Measurements from ENCODE around the gene RAP1GAP2. TPM values are rescaled to one million over a fixed set of nuclear protein-coding genes. Genes with fewer than 3 reads are reported as not detected.
"Not testable (repeated sequence)": the region's sequence is repeated elsewhere in the genome, so short reads cannot be mapped to it uniquely, and the experiment has no call there.

The RAP1GAP2 gene
- total RNA-seq, 4 donors from 2014 or later, result 1.5 to 23.1 (median 6.7) TPM

- H3K4me3 ChIP-seq, result no peak overlapping the region
- no peak overlapping the region for H3K27ac ChIP-seq
- H3K36me3 ChIP-seq, result no peaks in the 10 kb centered on the region
- H3K4me1 ChIP-seq, result no peaks in the 10 kb centered on the region
- intact Hi-C loops (cut with DNase I; ENCODE audit: low total_unique reads), result no loop called here
- TF ChIP-seq POLR2A (IDR thresholded peaks at IDR 0.05) (no peak), CTCF (IDR thresholded peaks at IDR 0.05) (no peak)
- H3K9me3 ChIP-seq, result no peaks in the 10 kb centered on the region
- peak in 1 of 2 donors; percentile 0 for DNase-seq
- no peaks in the 10 kb centered on the region for H3K27me3 ChIP-seq
These were observed 190.7 kb downstream of the RAP1GAP2 start for GRCh38 chr17:2986925-2987324.

- H3K9me3 ChIP-seq; intact Hi-C loops (cut with DNase I; ENCODE audit: low total_unique reads); DNase-seq; H3K27me3 ChIP-seq; H3K27ac ChIP-seq; H3K36me3 ChIP-seq; H3K4me3 ChIP-seq; H3K4me1 ChIP-seq: not testable (repeated sequence)
These were observed 193.2 kb downstream of the RAP1GAP2 start for GRCh38 chr17:2989396-2989795.

GRCh38 chr17:2989855-2990254 is 193.6 kb downstream of the RAP1GAP2 start:
- Histone ChIP-seq H3K4me1 (no peaks in the 10 kb centered on the region), H3K9me3 (no peaks in the 10 kb centered on the region), H3K27me3 (no peaks in the 10 kb centered on the region), H3K4me3 (no peak overlapping the region), H3K36me3 (no peaks in the 10 kb centered on the region), H3K27ac (no peak overlapping the region)
- DNase-seq, result no peak
- intact Hi-C loops (cut with DNase I; ENCODE audit: low total_unique reads), result no loop called here
- TF ChIP-seq CTCF (IDR thresholded peaks at IDR 0.05) (no peak), POLR2A (IDR thresholded peaks at IDR 0.05) (no peak)

- intact Hi-C loops (cut with DNase I; ENCODE audit: low total_unique reads), result no loop called here
- Histone ChIP-seq H3K4me1 (no peaks in the 10 kb centered on the region), H3K27ac (no peak overlapping the region), H3K36me3 (no peaks in the 10 kb centered on the region), H3K27me3 (no peaks in the 10 kb centered on the region), H3K4me3 (no peak overlapping the region), H3K9me3 (no peaks in the 10 kb centered on the region)
- TF ChIP-seq POLR2A (IDR thresholded peaks at IDR 0.05) (no peak), CTCF (IDR thresholded peaks at IDR 0.05) (no peak)
- DNase-seq, result no peak
These were observed 194.2 kb downstream of the RAP1GAP2 start for GRCh38 chr17:2990396-2990795.

GRCh38 chr17:2991396-2992180 is 195.3 kb downstream of the RAP1GAP2 start:
- H3K27me3 ChIP-seq; H3K4me3 ChIP-seq; intact Hi-C loops (cut with DNase I; ENCODE audit: low total_unique reads); H3K4me1 ChIP-seq; H3K9me3 ChIP-seq; H3K36me3 ChIP-seq; H3K27ac ChIP-seq; DNase-seq: not testable (repeated sequence)

- no peaks in the 10 kb centered on the region for H3K36me3 ChIP-seq
- intact Hi-C loops (cut with DNase I; ENCODE audit: low total_unique reads), result no loop called here
- H3K27me3 ChIP-seq, result no peaks in the 10 kb centered on the region
- H3K27ac ChIP-seq, result no peak overlapping the region
- DNase-seq, result peak in 1 of 2 donors; percentile 7
- no peaks in the 10 kb centered on the region for H3K9me3 ChIP-seq
- no peaks in the 10 kb centered on the region for H3K4me1 ChIP-seq
- no peak for TF ChIP-seq POLR2A (IDR thresholded peaks at IDR 0.05)
- TF ChIP-seq CTCF (IDR thresholded peaks at IDR 0.05), result no peak
- no peak overlapping the region for H3K4me3 ChIP-seq
These were observed 198.2 kb downstream of the RAP1GAP2 start for GRCh38 chr17:2994441-2994840.

All from uterus (tissue), 4 donors.